HepG2 (cell line): Measurements from ENCODE around the gene HCRTR1. TPM values are rescaled to one million over a fixed set of nuclear protein-coding genes. Genes with fewer than 3 reads are reported as not detected.

Experiments used
- ATAC-seq: fragments of 200-7000 bp; cut with Tn5 transposase; 3 replicates; pipeline ENCODE4 v1.9.1; 2020; ENCODE audit warnings: mild to moderate bottlenecking, moderate library complexity
- BruUV-seq: library from RNA; stranded (reverse); fragments of 400-500 nt; replicated peaks from 2 replicates; lab custom pipeline; 2021; lab: Mats Ljungman, UMichigan
- CTCF ChIA-PET: fragments of 300-600 bp; formaldehyde crosslinking; extraction: SDS; loops from one replicate; lab custom pipeline; 2021; ENCODE audit warnings: low total read pairs, inconsistent platforms, low intra/inter-chr PET ratio; lab: Yijun Ruan, JAX
- POLR2A ChIA-PET: fragments of 350-600 bp; sonication (Branson Sonifier 250); formaldehyde crosslinking; loops from one replicate; lab custom pipeline; 2020; ENCODE audit warnings: antibody characterized with exemption, inconsistent platforms; lab: Yijun Ruan, JAX
- DNase-seq: peaks from one replicate; pipeline ENCODE4 v3.0.0-alpha.2; 2015; ENCODE audit warnings: low spot score
- FAIRE-seq: peaks from 3 replicates; lab custom pipeline; 2011; peaks lifted over from hg19 to GRCh38; lab: Jason Lieb, UNC
- H2AFZ ChIP-seq: one replicate; pipeline ENCODE4 v1.6.1; 2011; ENCODE audit warnings: low read length, inconsistent platforms
- H3K27ac ChIP-seq: fragments of 300-600 bp; 3 replicates; pipeline ENCODE4 v1.8.0; 2011; ENCODE audit warnings: mixed run types, mild to moderate bottlenecking, mixed read lengths, low read length, inconsistent platforms; ENCODE audit not compliant: insufficient read depth; ENCODE audit errors: extremely low read length
- H3K27me3 ChIP-seq, 2 experiments: fragments of 200-600 bp in 1 of 2; 2 replicates in 1 of 2; 3 replicates in 1 of 2; pipeline versions ENCODE4 v1.6.0 to v1.8.0; 2011; ENCODE audit warnings: low read length in 2 of 2, mild to moderate bottlenecking in 2 of 2, moderate library complexity in 2 of 2, inconsistent platforms in 1 of 2; ENCODE audit not compliant: insufficient read depth in 2 of 2, control insufficient read depth in 1 of 2
- H3K36me3 ChIP-seq, 2 experiments: fragments of 200-600 bp in 1 of 2; replicated peaks in 1 of 2; 2 replicates in 1 of 2; 3 replicates in 1 of 2; pipeline versions ENCODE4 v1.5.1 to v1.8.0; 2011; ENCODE audit warnings: low read length in 2 of 2, inconsistent platforms in 1 of 2; ENCODE audit not compliant: insufficient read depth in 2 of 2, control insufficient read depth in 1 of 2
- H3K4me1 ChIP-seq: 2 replicates; pipeline ENCODE4 v1.5.1; 2012; ENCODE audit warnings: low read length, inconsistent platforms; ENCODE audit not compliant: insufficient read depth
- H3K4me2 ChIP-seq: 2 replicates; pipeline ENCODE4 v1.6.0; 2011; ENCODE audit warnings: low read depth, low read length, inconsistent platforms
- H3K4me3 ChIP-seq, 3 experiments: fragments of 200-600 bp in 1 of 3; sonication (generic), shearing (Covaris generic) in 1 of 3; replicated peaks in 1 of 3; 2 replicates each; pipeline ENCODE4 v1.5.1; 2011 to 2016; ENCODE audit warnings: low read length in 3 of 3, inconsistent platforms in 2 of 3, low read depth in 2 of 3, mild to moderate bottlenecking in 2 of 3, control low read depth in 1 of 3, mixed read lengths in 1 of 3; ENCODE audit not compliant: insufficient read depth in 1 of 3
- H3K79me2 ChIP-seq: one replicate; pipeline ENCODE4 v1.6.1; 2011; ENCODE audit warnings: low read length, inconsistent platforms; ENCODE audit not compliant: insufficient read depth
- H3K9ac ChIP-seq: 2 replicates; pipeline ENCODE4 v1.6.0; 2011; ENCODE audit warnings: mild to moderate bottlenecking, low read depth, low read length, inconsistent platforms; ENCODE audit not compliant: insufficient read depth
- H3K9me3 ChIP-seq: 2 replicates; pipeline ENCODE4 v1.5.1; 2012; ENCODE audit warnings: mild to moderate bottlenecking, low read length
- H4K20me1 ChIP-seq: 2 replicates; pipeline ENCODE4 v1.6.0; 2011; ENCODE audit warnings: inconsistent platforms, mild to moderate bottlenecking, low read length, moderate library complexity; ENCODE audit not compliant: insufficient read depth
- AHDC1 ChIP-seq: sonication (generic); formaldehyde crosslinking; IDR thresholded peaks from 2 replicates; pipeline ENCODE4 v1.5.1; 2020; ENCODE audit warnings: mild to moderate bottlenecking, missing genetic modification reagents, borderline replicate concordance
- DPF2 ChIP-seq: sonication (generic); formaldehyde crosslinking; IDR thresholded peaks from 2 replicates; pipeline ENCODE4 v1.4.0; 2020; ENCODE audit warnings: mild to moderate bottlenecking, low read depth, missing genetic modification reagents, borderline replicate concordance
- HDAC2 ChIP-seq: sonication (generic); formaldehyde crosslinking; IDR thresholded peaks from 2 replicates; pipeline ENCODE4 v1.4.0; 2020; ENCODE audit warnings: missing genetic modification reagents
- PAF1 ChIP-seq: IDR thresholded peaks from 2 replicates; pipeline ENCODE4 v1.6.1; 2016; ENCODE audit warnings: missing genetic modification reagents, missing compliant biosample characterization
- POGZ ChIP-seq: sonication (generic); formaldehyde crosslinking; IDR thresholded peaks from 2 replicates; pipeline ENCODE4 v1.4.0; 2020; ENCODE audit warnings: mild to moderate bottlenecking, missing genetic modification reagents
- SMC3 ChIP-seq: IDR thresholded peaks from 2 replicates; pipeline ENCODE4 v1.6.1; 2011; ENCODE audit warnings: low read length, improper control_type of control experiment
- ZFYVE20 ChIP-seq: sonication (generic); formaldehyde crosslinking; IDR thresholded peaks from 2 replicates; pipeline ENCODE4 v1.8.0; 2023; ENCODE audit warnings: low read depth, mild to moderate bottlenecking, moderate library complexity, missing genetic modification reagents, borderline replicate concordance
- ZNF317 ChIP-seq: sonication (generic); formaldehyde crosslinking; IDR thresholded peaks from 2 replicates; pipeline ENCODE4 v1.5.0; 2020; ENCODE audit warnings: mild to moderate bottlenecking, missing genetic modification reagents
- WGBS: methylation state at CpG from one replicate; pipeline ENCODE4 v1.1.6; 2017; ENCODE audit warnings: low lambda C conversion rate; 5-methylcytosine and 5-hydroxymethylcytosine counted together
- in situ Hi-C: cut with HindIII; loops from 2 replicates; pipeline ENCODE4 v1.10.0; 2017; ENCODE audit warnings: low pct_unique_long_range_greater_than_20kb; ENCODE audit not compliant: extremely low pct_ligation_motif_present
- intact Hi-C: fragments of 100-400 bp; cut with micrococcal nuclease; formaldehyde crosslinking; loops from one replicate; pipeline ENCODE4 v1.10.0; 2022; ENCODE audit not compliant: unreplicated experiment
- polyA plus RNA-seq, 8 experiments: library from polyadenylated mRNA; depleted of rRNA in 3 of 8; stranded (reverse) in 7 of 8; unstranded in 1 of 8; fragments of >200 nt; fragmentation: Illumina TruSeq in 4 of 8; extraction: Trizol in 4 of 8; gene quantifications; 2 replicates each; pipeline versions ENCODE4 v1.2.1 to v1.2.3, GENCODE V29; 2011 to 2016; ENCODE audit warnings: low read depth in 4 of 8, missing spikeins in 1 of 8, mixed read lengths in 1 of 8; ENCODE audit not compliant: insufficient read depth in 1 of 8
- total RNA-seq, 5 experiments: library from RNA; depleted of rRNA; stranded (reverse); fragments of >200 nt; fragmentation: Illumina TruSeq; extraction: Trizol; gene quantifications; 2 replicates each; pipeline ENCODE4 v1.2.3, GENCODE V29; 2016; ENCODE audit warnings: low read depth in 1 of 5
- TF ChIP-seq, protein P1 (sequence below): sonication (generic); formaldehyde crosslinking; IDR thresholded peaks from 2 replicates; pipeline ENCODE4 v1.4.0; 2020; ENCODE audit warnings: mild to moderate bottlenecking, missing genetic modification reagents
- TF ChIP-seq, protein P2 (sequence below): sonication (generic); formaldehyde crosslinking; IDR thresholded peaks from 2 replicates; pipeline ENCODE4 v1.4.0; 2020; ENCODE audit warnings: missing genetic modification reagents
- TF ChIP-seq, protein P3 (sequence below): sonication (generic); formaldehyde crosslinking; IDR thresholded peaks from 2 replicates; pipeline ENCODE4 v1.8.1; 2022; ENCODE audit warnings: mild to moderate bottlenecking, missing genetic modification reagents

The HCRTR1 gene
- total and polyA plus RNA-seq, 2 of the 13 experiments (the other 11 are each of a cell fraction or from before 2014, with no cell fraction given): not detected

- Histone ChIP-seq H3K27me3 (peaks cover 0 to 26% of the 10 kb centered on the region in 2 experiments; a peak in 2 of 5 replicates), H3K79me2 (no peaks in the 10 kb centered on the region), H2AFZ (no peak overlapping the region), H3K27ac (no peak overlapping the region), H3K9ac (no peak overlapping the region), H3K4me3 (no peak overlapping the region), H4K20me1 (no peaks in the 10 kb centered on the region), H3K9me3 (no peaks in the 10 kb centered on the region), H3K4me2 (no peak overlapping the region), H3K36me3 (no peaks in the 10 kb centered on the region), H3K4me1 (no peaks in the 10 kb centered on the region)
- ChIA-PET CTCF (no interaction called here), POLR2A (no interaction called here)
- intact Hi-C loops (no loop called here), in situ Hi-C loops (no loop called here)
- FAIRE-seq (no peak), ATAC-seq (no peak), DNase-seq (no peak)
- TF ChIP-seq HDAC2 (CRISPR knock-in tag) (no peak), PAF1 (CRISPR knock-in tag) (no peak), DPF2 (CRISPR knock-in tag) (no peak), ZNF317 (CRISPR knock-in tag) (no peak), POGZ (CRISPR knock-in tag) (no peak), AHDC1 (CRISPR knock-in tag) (no peak), SMC3 (no peak), ZFYVE20 (CRISPR knock-in tag) (no peak)
- TF ChIP-seq, protein P1, sequence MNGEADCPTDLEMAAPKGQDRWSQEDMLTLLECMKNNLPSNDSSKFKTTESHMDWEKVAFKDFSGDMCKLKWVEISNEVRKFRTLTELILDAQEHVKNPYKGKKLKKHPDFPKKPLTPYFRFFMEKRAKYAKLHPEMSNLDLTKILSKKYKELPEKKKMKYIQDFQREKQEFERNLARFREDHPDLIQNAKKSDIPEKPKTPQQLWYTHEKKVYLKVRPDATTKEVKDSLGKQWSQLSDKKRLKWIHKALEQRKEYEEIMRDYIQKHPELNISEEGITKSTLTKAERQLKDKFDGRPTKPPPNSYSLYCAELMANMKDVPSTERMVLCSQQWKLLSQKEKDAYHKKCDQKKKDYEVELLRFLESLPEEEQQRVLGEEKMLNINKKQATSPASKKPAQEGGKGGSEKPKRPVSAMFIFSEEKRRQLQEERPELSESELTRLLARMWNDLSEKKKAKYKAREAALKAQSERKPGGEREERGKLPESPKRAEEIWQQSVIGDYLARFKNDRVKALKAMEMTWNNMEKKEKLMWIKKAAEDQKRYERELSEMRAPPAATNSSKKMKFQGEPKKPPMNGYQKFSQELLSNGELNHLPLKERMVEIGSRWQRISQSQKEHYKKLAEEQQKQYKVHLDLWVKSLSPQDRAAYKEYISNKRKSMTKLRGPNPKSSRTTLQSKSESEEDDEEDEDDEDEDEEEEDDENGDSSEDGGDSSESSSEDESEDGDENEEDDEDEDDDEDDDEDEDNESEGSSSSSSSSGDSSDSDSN (CRISPR knock-in tag): no peak
- TF ChIP-seq, protein P2, sequence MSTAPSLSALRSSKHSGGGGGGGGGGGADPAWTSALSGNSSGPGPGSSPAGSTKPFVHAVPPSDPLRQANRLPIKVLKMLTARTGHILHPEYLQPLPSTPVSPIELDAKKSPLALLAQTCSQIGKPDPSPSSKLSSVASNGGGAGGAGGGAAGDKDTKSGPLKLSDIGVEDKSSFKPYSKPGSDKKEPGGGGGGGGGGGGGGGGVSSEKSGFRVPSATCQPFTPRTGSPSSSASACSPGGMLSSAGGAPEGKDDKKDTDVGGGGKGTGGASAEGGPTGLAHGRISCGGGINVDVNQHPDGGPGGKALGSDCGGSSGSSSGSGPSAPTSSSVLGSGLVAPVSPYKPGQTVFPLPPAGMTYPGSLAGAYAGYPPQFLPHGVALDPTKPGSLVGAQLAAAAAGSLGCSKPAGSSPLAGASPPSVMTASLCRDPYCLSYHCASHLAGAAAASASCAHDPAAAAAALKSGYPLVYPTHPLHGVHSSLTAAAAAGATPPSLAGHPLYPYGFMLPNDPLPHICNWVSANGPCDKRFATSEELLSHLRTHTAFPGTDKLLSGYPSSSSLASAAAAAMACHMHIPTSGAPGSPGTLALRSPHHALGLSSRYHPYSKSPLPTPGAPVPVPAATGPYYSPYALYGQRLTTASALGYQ: no peak
- TF ChIP-seq, protein P3, sequence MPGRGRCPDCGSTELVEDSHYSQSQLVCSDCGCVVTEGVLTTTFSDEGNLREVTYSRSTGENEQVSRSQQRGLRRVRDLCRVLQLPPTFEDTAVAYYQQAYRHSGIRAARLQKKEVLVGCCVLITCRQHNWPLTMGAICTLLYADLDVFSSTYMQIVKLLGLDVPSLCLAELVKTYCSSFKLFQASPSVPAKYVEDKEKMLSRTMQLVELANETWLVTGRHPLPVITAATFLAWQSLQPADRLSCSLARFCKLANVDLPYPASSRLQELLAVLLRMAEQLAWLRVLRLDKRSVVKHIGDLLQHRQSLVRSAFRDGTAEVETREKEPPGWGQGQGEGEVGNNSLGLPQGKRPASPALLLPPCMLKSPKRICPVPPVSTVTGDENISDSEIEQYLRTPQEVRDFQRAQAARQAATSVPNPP (CRISPR knock-in tag): no peak
- WGBS: 11% methylated on average over 5 of the region's 5 CpGs
- BruUV-seq: no TSS peak
Observed at GRCh38 chr1:31607360-31607759, 10.1 kb upstream of the HCRTR1 start.
